HG02759 (cell line): Measurements from ENCODE around the gene DTNBP1.

Source experiments
- ATAC-seq: cut with Tn5 transposase; IDR thresholded peaks from one replicate; pipeline ENCODE4 v1.9.1; 2021; ENCODE audit warnings: mild to moderate bottlenecking, moderate library complexity; ENCODE audit not compliant: unreplicated experiment

The DTNBP1 gene

GRCh38 chr6:15536198-15536955 lies 126.5 kb downstream of the DTNBP1 start:
- ATAC-seq, result no peak

- no peak for ATAC-seq
Measured at GRCh38 chr6:15535495-15536197, 127.2 kb downstream of the DTNBP1 start.

- no peak for ATAC-seq
Measured at GRCh38 chr6:15534974-15535373, 127.9 kb downstream of the DTNBP1 start.

GRCh38 chr6:15533379-15534026 lies 129.3 kb downstream of the DTNBP1 start:
- ATAC-seq, result no peak

- no peak for ATAC-seq
Measured at GRCh38 chr6:15531973-15532372, 130.9 kb downstream of the DTNBP1 start.

GRCh38 chr6:15530411-15530810 lies 132.4 kb downstream of the DTNBP1 start:
- ATAC-seq, result no peak

- no peak for ATAC-seq
Measured at GRCh38 chr6:15528870-15529269, 134.0 kb downstream of the DTNBP1 start.

GRCh38 chr6:15527838-15528617 lies 134.8 kb downstream of the DTNBP1 start:
- no peak for ATAC-seq

GRCh38 chr6:15526212-15526701 lies 136.6 kb downstream of the DTNBP1 start:
- ATAC-seq, result peak; percentile 61

GRCh38 chr6:15524861-15525401 lies 137.9 kb downstream of the DTNBP1 start:
- ATAC-seq, result no peak

- no peak for ATAC-seq
Measured at GRCh38 chr6:15523679-15524630, 138.9 kb downstream of the DTNBP1 start.

- no peak for ATAC-seq
Measured at GRCh38 chr6:15522856-15523529, 139.8 kb downstream of the DTNBP1 start.

GRCh38 chr6:15522427-15522826 lies 140.4 kb downstream of the DTNBP1 start:
- ATAC-seq, result no peak

- ATAC-seq, result no peak
Measured at GRCh38 chr6:15522026-15522425, 140.8 kb downstream of the DTNBP1 start.

GRCh38 chr6:15521582-15521981 lies 141.2 kb downstream of the DTNBP1 start:
- no peak for ATAC-seq

- no peak for ATAC-seq
Measured at GRCh38 chr6:15520626-15521203, 142.1 kb downstream of the DTNBP1 start.

- no peak for ATAC-seq
Measured at GRCh38 chr6:15519681-15520080, 143.1 kb downstream of the DTNBP1 start.

- no peak for ATAC-seq
Measured at GRCh38 chr6:15518878-15519277, 143.9 kb downstream of the DTNBP1 start.

GRCh38 chr6:15518057-15518456 lies 144.8 kb downstream of the DTNBP1 start:
- ATAC-seq, result no peak
